Nephron (organoid): ENCODE measurements around the gene PTPRN2.

ENCODE experiments used
- H3K27ac Mint-ChIP-seq, 3 experiments: 2 replicates each; pipeline ENCODE4 v1.8.0; 2020; ENCODE audit warnings: mixed read lengths in 3 of 3, mild to moderate bottlenecking in 2 of 3, moderate library complexity in 1 of 3
- H3K27me3 Mint-ChIP-seq: 2 replicates; pipeline ENCODE4 v1.8.0; 2021; ENCODE audit warnings: low read depth, mild to moderate bottlenecking, moderate library complexity, mixed read lengths
- H3K36me3 Mint-ChIP-seq: 2 replicates; pipeline ENCODE4 v1.8.0; 2020; ENCODE audit warnings: low read depth, mixed read lengths
- H3K4me1 Mint-ChIP-seq: 2 replicates; pipeline ENCODE4 v1.8.0; 2020; ENCODE audit warnings: mixed read lengths
- H3K4me3 Mint-ChIP-seq, 3 experiments: 2 replicates each; pipeline ENCODE4 v1.8.0; 2020; ENCODE audit warnings: mild to moderate bottlenecking in 3 of 3, mixed read lengths in 3 of 3, moderate library complexity in 2 of 3
- H3K9me3 Mint-ChIP-seq: 2 replicates; pipeline ENCODE4 v1.8.0; 2020; ENCODE audit warnings: mixed read lengths
- CTCF ChIP-seq, 3 experiments: fragments of 200-600 bp; sonication (generic); IDR thresholded peaks; one replicate each; pipeline ENCODE4 v1.5.0; 2021; ENCODE audit warnings: antibody characterized with exemption in 3 of 3; ENCODE audit not compliant: unreplicated experiment in 3 of 3

The PTPRN2 gene

DNA sequence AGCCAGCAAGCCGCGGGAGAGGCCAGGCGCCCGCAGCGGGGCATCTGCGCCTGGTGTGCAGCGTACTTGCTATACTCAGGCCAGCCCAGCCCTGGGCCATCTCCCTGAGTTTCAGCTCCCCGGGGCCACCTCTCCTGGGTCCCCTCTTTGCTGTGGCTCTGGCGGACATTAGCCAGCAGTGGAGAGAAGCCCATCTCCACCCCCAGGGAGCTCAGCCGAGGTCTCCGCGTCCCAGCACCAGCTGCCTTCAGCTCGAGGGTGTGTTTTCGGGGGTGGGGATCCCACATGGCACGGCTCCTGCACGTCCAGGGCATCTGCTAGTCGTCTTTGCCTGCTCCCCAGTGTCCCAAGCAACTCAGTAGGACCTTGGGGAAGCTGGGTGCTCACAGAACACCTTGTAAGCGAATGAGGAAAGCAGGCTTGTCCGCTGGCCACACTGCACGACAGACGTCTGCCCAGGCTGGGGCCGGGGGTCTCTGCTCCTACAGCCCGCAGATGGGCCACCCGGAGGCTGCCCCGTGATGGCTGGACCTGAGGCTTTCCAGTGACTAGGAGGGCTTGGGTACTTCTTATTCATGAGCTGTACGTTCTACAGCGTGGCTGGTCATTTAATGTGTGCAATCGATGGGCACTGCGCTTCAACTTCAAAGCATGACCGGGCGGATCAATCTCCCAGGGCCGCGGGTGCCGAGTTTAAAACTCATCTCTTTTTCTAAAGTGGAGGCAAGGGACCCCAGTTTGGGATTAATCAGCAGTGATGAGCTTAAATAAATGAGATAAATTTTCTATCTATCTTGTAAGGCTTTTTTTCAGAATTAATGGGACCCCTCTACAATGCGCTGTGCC is 795.2 kb downstream of the PTPRN2 start:
- H3K27ac Mint-ChIP-seq = no peak overlapping the region
- peaks cover 24% of the 10 kb centered on the region for H3K27me3 Mint-ChIP-seq
- H3K36me3 Mint-ChIP-seq = no peaks in the 10 kb centered on the region
- H3K4me3 Mint-ChIP-seq = no peak overlapping the region
- H3K4me1 Mint-ChIP-seq = no peaks in the 10 kb centered on the region
- H3K9me3 Mint-ChIP-seq = no peaks in the 10 kb centered on the region
- TF ChIP-seq CTCF (IDR thresholded peaks at IDR 0.05; ENCODE audit: unreplicated experiment in 3 of 3) = no peak

GRCh38 chr7:157791666-157792065 is 796.0 kb downstream of the PTPRN2 start:
- H3K36me3 Mint-ChIP-seq = no peaks in the 10 kb centered on the region
- no peak overlapping the region for H3K4me3 Mint-ChIP-seq
- no peaks in the 10 kb centered on the region for H3K9me3 Mint-ChIP-seq
- H3K4me1 Mint-ChIP-seq = no peaks in the 10 kb centered on the region
- no peak for TF ChIP-seq CTCF (IDR thresholded peaks at IDR 0.05; ENCODE audit: unreplicated experiment in 3 of 3)
- peaks cover 24% of the 10 kb centered on the region for H3K27me3 Mint-ChIP-seq
- no peak overlapping the region for H3K27ac Mint-ChIP-seq

GRCh38 chr7:157791261-157791660 is 796.4 kb downstream of the PTPRN2 start:
- Mint-ChIP-seq H3K9me3 (no peaks in the 10 kb centered on the region), H3K4me1 (no peaks in the 10 kb centered on the region), H3K36me3 (no peaks in the 10 kb centered on the region), H3K27ac (no peak overlapping the region), H3K27me3 (peaks cover 23% of the 10 kb centered on the region), H3K4me3 (no peak overlapping the region)
- no peak for TF ChIP-seq CTCF (IDR thresholded peaks at IDR 0.05; ENCODE audit: unreplicated experiment in 3 of 3)

- Mint-ChIP-seq H3K27ac (no peak overlapping the region), H3K4me3 (no peak overlapping the region), H3K27me3 (peaks cover 16% of the 10 kb centered on the region), H3K9me3 (no peaks in the 10 kb centered on the region), H3K36me3 (no peaks in the 10 kb centered on the region), H3K4me1 (no peaks in the 10 kb centered on the region)
- TF ChIP-seq CTCF (IDR thresholded peaks at IDR 0.05; ENCODE audit: unreplicated experiment in 3 of 3) = no peak
Observed at GRCh38 chr7:157789942-157790341, 797.7 kb downstream of the PTPRN2 start.

DNA sequence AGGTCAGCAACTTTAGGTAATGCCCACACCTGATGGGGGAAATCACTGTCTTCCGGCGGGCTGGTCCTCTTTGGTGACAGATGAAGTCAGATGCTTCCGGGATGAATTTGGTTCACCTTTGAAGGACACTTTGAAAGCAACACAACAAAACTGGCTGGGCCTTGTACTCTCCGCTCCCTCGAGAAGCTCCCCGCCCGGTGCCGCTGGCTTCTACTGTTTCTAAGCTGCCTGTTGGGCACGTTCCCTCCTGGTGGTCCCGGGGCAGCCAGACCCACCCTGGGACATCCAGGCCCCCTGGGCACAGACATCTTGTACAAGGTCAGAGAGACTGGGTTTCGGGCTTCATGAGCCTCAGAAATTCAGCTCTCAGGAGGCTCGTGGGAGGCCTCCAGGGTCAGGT is 798.5 kb downstream of the PTPRN2 start:
- no peak overlapping the region for H3K4me3 Mint-ChIP-seq
- no peaks in the 10 kb centered on the region for H3K9me3 Mint-ChIP-seq
- H3K27me3 Mint-ChIP-seq = peaks cover 16% of the 10 kb centered on the region
- no peak for TF ChIP-seq CTCF (IDR thresholded peaks at IDR 0.05; ENCODE audit: unreplicated experiment in 3 of 3)
- no peaks in the 10 kb centered on the region for H3K4me1 Mint-ChIP-seq
- H3K36me3 Mint-ChIP-seq = no peaks in the 10 kb centered on the region
- no peak overlapping the region for H3K27ac Mint-ChIP-seq

GRCh38 chr7:157788573-157788972 is 799.0 kb downstream of the PTPRN2 start:
- TF ChIP-seq CTCF (IDR thresholded peaks at IDR 0.05; ENCODE audit: unreplicated experiment in 3 of 3) = no peak
- Mint-ChIP-seq H3K4me1 (peaks cover 4% of the 10 kb centered on the region), H3K27ac (no peak overlapping the region), H3K9me3 (no peaks in the 10 kb centered on the region), H3K36me3 (no peaks in the 10 kb centered on the region), H3K4me3 (no peak overlapping the region), H3K27me3 (peaks cover 16% of the 10 kb centered on the region)
